GM12878 (cell line): ENCODE measurements around the gene NFILZ. TPM values are rescaled to one million over a fixed set of nuclear protein-coding genes. Genes with fewer than 3 reads are reported as not detected.

ENCODE experiments used
- ATAC-seq: fragments of 200-7000 bp; cut with Tn5 transposase; 3 replicates; pipeline ENCODE4 v1.9.1; 2020; ENCODE audit warnings: mild to moderate bottlenecking, moderate library complexity
- BruUV-seq: library from RNA; stranded (reverse); fragments of 400-500 nt; replicated peaks from 2 replicates; lab custom pipeline; 2021; lab: Mats Ljungman, UMichigan
- CTCF ChIA-PET: fragments of 300-600 bp; sonication (Branson Sonifier 250); formaldehyde crosslinking; extraction: SDS; loops from one replicate; lab custom pipeline; 2021; ENCODE audit warnings: inconsistent platforms; lab: Yijun Ruan, JAX
- POLR2A ChIA-PET: fragments of 350-600 bp; formaldehyde crosslinking; extraction: SDS; loops from one replicate; lab custom pipeline; 2021; ENCODE audit warnings: inconsistent platforms; lab: Charles Lee
- RAD21 ChIA-PET: fragments of 300-600 bp; sonication (Branson Sonifier 250); formaldehyde crosslinking; loops from one replicate; lab custom pipeline; 2023; ENCODE audit warnings: antibody characterized with exemption; ENCODE audit not compliant: unreplicated experiment; lab: Charles Lee
- SMC1A ChIA-PET: fragments of 300-600 bp; sonication (Branson Sonifier 250); formaldehyde crosslinking; loops from one replicate; lab custom pipeline; 2023; ENCODE audit not compliant: unreplicated experiment, uncharacterized antibody; lab: Charles Lee
- DNase-seq: peaks from one replicate; pipeline ENCODE4 v3.0.0-alpha.2; 2011; ENCODE audit warnings: low read depth, low spot score
- FAIRE-seq: peaks from 3 replicates; lab custom pipeline; 2011; peaks lifted over from hg19 to GRCh38; lab: Jason Lieb, UNC
- H2AFZ ChIP-seq: 2 replicates; pipeline ENCODE4 v1.6.0; 2011; ENCODE audit warnings: low read depth, low read length, control low read depth; ENCODE audit not compliant: control insufficient read depth
- H3K27ac ChIP-seq: 2 replicates; pipeline ENCODE4 v1.5.1; 2011; ENCODE audit warnings: control low read depth; ENCODE audit not compliant: control insufficient read depth, insufficient read depth
- H3K27me3 ChIP-seq, 2 experiments: replicated peaks in 1 of 2; 2 replicates each; pipeline versions ENCODE4 v1.6.0 to v1.6.1; 2011; ENCODE audit warnings: low read length in 1 of 2; ENCODE audit not compliant: control insufficient read depth in 2 of 2, insufficient read depth in 2 of 2
- H3K36me3 ChIP-seq, 2 experiments: 2 replicates each; pipeline ENCODE4 v1.5.1; 2011; ENCODE audit warnings: low read length in 1 of 2; ENCODE audit not compliant: control insufficient read depth in 2 of 2, insufficient read depth in 2 of 2
- H3K4me1 ChIP-seq: 2 replicates; pipeline ENCODE4 v1.6.1; 2011; ENCODE audit warnings: mild to moderate bottlenecking, low read length, moderate library complexity, mixed read lengths; ENCODE audit not compliant: control insufficient read depth, insufficient read depth
- H3K4me2 ChIP-seq: 2 replicates; pipeline ENCODE4 v1.6.0; 2011; ENCODE audit warnings: control low read depth; ENCODE audit not compliant: control insufficient read depth, insufficient read depth
- H3K4me3 ChIP-seq: fragments of 200-600 bp; sonication (generic); 2 replicates; pipeline ENCODE4 v1.5.1; 2016
- H3K79me2 ChIP-seq: 2 replicates; pipeline ENCODE4 v1.6.0; 2011; ENCODE audit warnings: low read length; ENCODE audit not compliant: control insufficient read depth, insufficient read depth
- H3K9ac ChIP-seq: 2 replicates; pipeline ENCODE4 v1.8.0; 2011; ENCODE audit warnings: low read length, control low read depth, mixed read lengths; ENCODE audit not compliant: control insufficient read depth, insufficient read depth
- H3K9me3 ChIP-seq: replicated peaks from 3 replicates; pipeline ENCODE4 v1.5.1; 2011; ENCODE audit warnings: mild to moderate bottlenecking, low read length; ENCODE audit not compliant: control insufficient read depth, insufficient read depth
- H4K20me1 ChIP-seq: 2 replicates; pipeline ENCODE4 v1.6.0; 2011; ENCODE audit not compliant: control insufficient read depth, insufficient read depth
- ASH2L ChIP-seq: fragments of 300-600, 200-600 bp; sonication (generic); IDR thresholded peaks from 2 replicates; pipeline ENCODE4 v1.6.1; 2017; ENCODE audit warnings: low read depth, mild to moderate bottlenecking, borderline replicate concordance
- CBFB ChIP-seq: IDR thresholded peaks from 2 replicates; pipeline ENCODE4 v1.6.1; 2016; ENCODE audit warnings: antibody characterized with exemption, low read depth
- E2F8 ChIP-seq: fragments of 450-650 bp; IDR thresholded peaks from 2 replicates; pipeline ENCODE4 v1.6.1; 2018; ENCODE audit warnings: mild to moderate bottlenecking, low read depth, moderate library complexity; ENCODE audit not compliant: partially characterized antibody
- ETV6 ChIP-seq, 2 experiments: fragments of 450-650 bp in 1 of 2; IDR thresholded peaks in 1 of 2; conservative IDR thresholded peaks in 1 of 2; 2 replicates each; pipeline ENCODE4 v1.6.1; 2014; ENCODE audit warnings: antibody characterized with exemption in 1 of 2, borderline replicate concordance in 1 of 2, low read depth in 1 of 2, mild to moderate bottlenecking in 1 of 2, moderate library complexity in 1 of 2
- IKZF2 ChIP-seq, 2 experiments: fragments of 450-650 bp; IDR thresholded peaks; 2 replicates each; pipeline ENCODE4 v1.6.1; 2017; ENCODE audit warnings: mild to moderate bottlenecking in 2 of 2, moderate library complexity in 2 of 2
- NFYA ChIP-seq: IDR thresholded peaks from 2 replicates; pipeline ENCODE4 v1.6.1; 2011; ENCODE audit warnings: low read depth, mild to moderate bottlenecking, low read length, improper control_type of control experiment, borderline replicate concordance
- NFYB ChIP-seq: IDR thresholded peaks from 2 replicates; pipeline ENCODE4 v1.6.1; 2011; ENCODE audit warnings: low read depth, mild to moderate bottlenecking, low read length, improper control_type of control experiment, moderate library complexity; ENCODE audit not compliant: insufficient read depth
- POLR2AphosphoS2 ChIP-seq: IDR thresholded peaks from 2 replicates; pipeline ENCODE4 v1.6.1; 2011; ENCODE audit warnings: low read depth, mild to moderate bottlenecking, low read length, improper control_type of control experiment, moderate library complexity
- RBBP5 ChIP-seq: fragments of 200-600 bp; sonication (generic); conservative IDR thresholded peaks from 2 replicates; pipeline ENCODE4 v1.6.1; 2016
- RCOR1 ChIP-seq: conservative IDR thresholded peaks from 2 replicates; pipeline ENCODE4 v1.6.1; 2012; ENCODE audit warnings: low read depth, low read length, improper control_type of control experiment
- RELA ChIP-seq: fragments of 450-650 bp; IDR thresholded peaks from 2 replicates; pipeline ENCODE4 v1.8.0; 2014; ENCODE audit warnings: borderline replicate concordance; ENCODE audit not compliant: partially characterized antibody
- SIX5 ChIP-seq: IDR thresholded peaks from 2 replicates; pipeline ENCODE4 v1.6.1; 2011; ENCODE audit warnings: mild to moderate bottlenecking, low read depth, low read length, moderate library complexity; ENCODE audit not compliant: severe bottlenecking
- SKIL ChIP-seq: fragments of 450-650 bp; IDR thresholded peaks from 2 replicates; pipeline ENCODE4 v1.6.1; 2017; ENCODE audit warnings: mild to moderate bottlenecking, low read depth, inconsistent platforms; ENCODE audit not compliant: poor library complexity, severe bottlenecking
- SMC3 ChIP-seq: IDR thresholded peaks from 2 replicates; pipeline ENCODE4 v1.6.1; 2011; ENCODE audit warnings: low read length, improper control_type of control experiment, borderline replicate concordance
- SPI1 ChIP-seq: IDR thresholded peaks from 2 replicates; pipeline ENCODE4 v1.6.1; 2011; ENCODE audit warnings: low read depth, mild to moderate bottlenecking, low read length, moderate library complexity, borderline replicate concordance; ENCODE audit not compliant: insufficient read depth
- SUPT20H ChIP-seq: IDR thresholded peaks from 2 replicates; pipeline ENCODE4 v1.6.1; 2011; ENCODE audit warnings: low read depth, mild to moderate bottlenecking, low read length, moderate library complexity, borderline replicate concordance; ENCODE audit not compliant: control insufficient read depth
- SUZ12 ChIP-seq: fragments of 200-600 bp; sonication (generic); IDR thresholded peaks from one replicate; pipeline ENCODE4 v1.6.1; 2018; ENCODE audit warnings: antibody characterized with exemption, mild to moderate bottlenecking; ENCODE audit not compliant: unreplicated experiment
- WGBS: methylation state at CpG from one replicate; pipeline ENCODE4 v1.1.6; 2016; ENCODE audit warnings: low lambda C conversion rate; ENCODE audit not compliant: insufficient replicate concordance, insufficient coverage; ENCODE audit errors: missing lambda C conversion rate; 5-methylcytosine and 5-hydroxymethylcytosine counted together
- in situ Hi-C: fragments of 300-500 bp; cut with MboI; formaldehyde crosslinking; loops from 9 replicates; pipeline ENCODE4 v1.14.3; 2018; ENCODE audit warnings: mixed read lengths
- intact Hi-C: fragments of 100-400 bp; cut with micrococcal nuclease; formaldehyde crosslinking; loops from one replicate; pipeline ENCODE4 v1.14.2; 2022; ENCODE audit not compliant: unreplicated experiment
- polyA plus RNA-seq, 11 experiments: library from polyadenylated mRNA; depleted of rRNA in 4 of 11; unstranded in 6 of 11; stranded (reverse) in 5 of 11; fragments of >200 nt; fragmentation: Nextera tagmentation in 4 of 11; fragmentation: Illumina TruSeq in 1 of 11; extraction: Ambion mirVana in 4 of 11; extraction: Trizol in 1 of 11; gene quantifications; 1 replicate in 1 of 11; 2 replicates in 10 of 11; pipeline versions ENCODE4 v1.2.1 to v1.2.3, GENCODE V29; 2011 to 2016; ENCODE audit warnings: inconsistent platforms in 2 of 11, missing spikeins in 2 of 11, low read depth in 1 of 11
- total RNA-seq, 4 experiments: library from RNA; depleted of rRNA in 3 of 4; stranded (reverse); fragments of >200 nt in 3 of 4; fragmentation: Illumina TruSeq in 1 of 4; extraction: Trizol in 1 of 4; gene quantifications; 2 replicates each; pipeline versions ENCODE4 v1.2.1 to v1.2.3, GENCODE V29; 2013 to 2021

Gene NFILZ
- total and polyA plus RNA-seq, 10 of the 15 experiments (the other 5 are each of a cell fraction or from before 2014, with no cell fraction given) = not detected

GRCh38 chr19:8642561-8642960, 12.1 kb downstream of the NFILZ start:
- Histone ChIP-seq H3K4me2 (no peak overlapping the region), H3K27me3 (no peaks in the 10 kb centered on the region), H3K9ac (no peak overlapping the region), H3K36me3 (no peaks in the 10 kb centered on the region), H3K9me3 (no peaks in the 10 kb centered on the region; the same call in 2 of the 3 replicates), H4K20me1 (no peaks in the 10 kb centered on the region), H3K79me2 (no peaks in the 10 kb centered on the region), H3K27ac (no peak overlapping the region), H3K4me3 (no peak overlapping the region), H2AFZ (no peak overlapping the region), H3K4me1 (no peaks in the 10 kb centered on the region)
- FAIRE-seq (no peak), ATAC-seq (no peak), DNase-seq (no peak)
- intact Hi-C loops (no loop called here), in situ Hi-C loops (no loop called here)
- ChIA-PET RAD21 (interaction anchor here (1.2 kb wide), 1 partner anchor 229 kb away, joined by 3 read pairs; the partner anchor contains the start of gene MARCHF2), CTCF (interaction anchor here (1.4 to 2.2 kb wide), 4 partner anchors 12 to 289 kb away, joined by 6 to 15 read pairs (median 10); partner anchors contain the start of gene MYO1F), SMC1A (no interaction called here), POLR2A (no interaction called here)
- no TSS peak for BruUV-seq
- TF ChIP-seq SKIL (no peak), E2F8 (no peak), SPI1 (no peak), ETV6 (conservative IDR thresholded peaks at IDR 0.05 in 1 of 2, IDR thresholded peaks at IDR 0.05 in 1 of 2; ENCODE audit: borderline replicate concordance in 1 of 2, low read depth in 1 of 2) (no peak), RELA (no peak), NFYB (no peak), NFYA (no peak), SMC3 (no peak), SIX5 (no peak), SUPT20H (no peak), IKZF2 (IDR thresholded peaks at IDR 0.05) (no peak), RBBP5 (no peak), RCOR1 (no peak), CBFB (no peak), POLR2AphosphoS2 (no peak), SUZ12 (no peak), ASH2L (no peak)
- WGBS = 33% methylated on average over 5 of the region's 5 CpGs
